ENCODE measurements around the gene CAMKV.

DNA sequence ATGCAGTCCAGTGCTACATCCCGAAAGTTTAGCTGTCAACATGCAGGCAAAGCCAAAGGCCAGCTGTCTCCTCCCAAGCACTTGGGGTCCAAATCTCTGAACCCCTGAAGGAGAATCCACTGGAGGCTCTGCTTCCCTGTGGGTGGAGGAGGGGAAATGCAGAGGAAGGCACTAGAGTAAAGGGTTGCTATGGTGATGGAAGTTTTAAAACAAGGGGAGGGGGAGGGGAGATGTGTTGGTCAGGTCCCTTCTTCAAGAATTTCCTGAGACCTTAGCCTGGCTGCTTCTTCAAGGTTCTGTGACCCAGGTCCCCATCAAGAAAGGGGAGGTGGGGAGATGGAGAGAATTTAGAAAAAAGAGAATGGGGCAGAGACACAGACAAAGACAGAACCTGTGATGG is 2.3 kb downstream of the CAMKV start:
- TF ChIP-seq, protein P1, sequence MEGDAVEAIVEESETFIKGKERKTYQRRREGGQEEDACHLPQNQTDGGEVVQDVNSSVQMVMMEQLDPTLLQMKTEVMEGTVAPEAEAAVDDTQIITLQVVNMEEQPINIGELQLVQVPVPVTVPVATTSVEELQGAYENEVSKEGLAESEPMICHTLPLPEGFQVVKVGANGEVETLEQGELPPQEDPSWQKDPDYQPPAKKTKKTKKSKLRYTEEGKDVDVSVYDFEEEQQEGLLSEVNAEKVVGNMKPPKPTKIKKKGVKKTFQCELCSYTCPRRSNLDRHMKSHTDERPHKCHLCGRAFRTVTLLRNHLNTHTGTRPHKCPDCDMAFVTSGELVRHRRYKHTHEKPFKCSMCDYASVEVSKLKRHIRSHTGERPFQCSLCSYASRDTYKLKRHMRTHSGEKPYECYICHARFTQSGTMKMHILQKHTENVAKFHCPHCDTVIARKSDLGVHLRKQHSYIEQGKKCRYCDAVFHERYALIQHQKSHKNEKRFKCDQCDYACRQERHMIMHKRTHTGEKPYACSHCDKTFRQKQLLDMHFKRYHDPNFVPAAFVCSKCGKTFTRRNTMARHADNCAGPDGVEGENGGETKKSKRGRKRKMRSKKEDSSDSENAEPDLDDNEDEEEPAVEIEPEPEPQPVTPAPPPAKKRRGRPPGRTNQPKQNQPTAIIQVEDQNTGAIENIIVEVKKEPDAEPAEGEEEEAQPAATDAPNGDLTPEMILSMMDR (optimal IDR thresholded peaks at IDR 0.05 in 1 of 3, IDR thresholded peaks at IDR 0.05 in 1 of 3, conservative IDR thresholded peaks at IDR 0.05 in 1 of 3; ENCODE audit: extremely low read depth in 1 of 3, insufficient read depth in 2 of 3, low read length in 3 of 3) = no peak
- no peak for TF ChIP-seq EZH2 (IDR thresholded peaks at IDR 0.05; ENCODE audit: low read length)

Data from keratinocyte (primary cell).